Measurements from ENCODE around the gene SLC7A6. TPM values are rescaled to one million over a fixed set of nuclear protein-coding genes. Genes with fewer than 3 reads are reported as not detected.
A peak's percentile ranks its signal among the peaks of the same experiment; 100 is the strongest.

The SLC7A6 gene
- total RNA-seq, 1 donor from 2014 or later: 12.1 TPM

DNA sequence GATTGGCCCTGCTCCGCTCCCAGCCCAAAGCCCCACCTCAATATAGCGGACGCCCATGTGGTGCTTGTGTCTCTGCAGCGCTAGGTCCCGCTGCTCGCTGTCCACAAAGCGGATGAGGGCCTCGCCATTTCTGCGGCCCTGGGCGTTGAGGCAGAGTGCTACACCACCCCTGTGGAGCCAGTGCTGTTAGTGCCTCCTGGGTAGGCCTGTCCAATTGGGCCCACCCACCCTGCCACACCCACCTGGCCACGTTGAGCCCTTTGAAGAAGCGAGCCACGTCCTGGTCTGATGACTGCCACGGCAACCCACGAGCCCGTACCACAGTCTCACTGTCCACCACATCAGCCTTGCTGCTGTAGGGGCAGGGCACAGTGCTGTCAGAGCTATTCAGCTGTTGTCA is 32.0 kb upstream of the SLC7A6 start:
- H3K27me3 ChIP-seq (ENCODE audit: control insufficient read depth, insufficient read depth, low read length): no peaks in the 10 kb centered on the region
- H3K36me3 ChIP-seq (ENCODE audit: control insufficient read depth, insufficient read depth, low read length): peaks cover 4% of the 10 kb centered on the region
- H3K4me3 ChIP-seq (ENCODE audit: low read depth, low read length): no peak overlapping the region
- DNase-seq (ENCODE audit: low read depth): no peak
- TF ChIP-seq, protein P1, sequence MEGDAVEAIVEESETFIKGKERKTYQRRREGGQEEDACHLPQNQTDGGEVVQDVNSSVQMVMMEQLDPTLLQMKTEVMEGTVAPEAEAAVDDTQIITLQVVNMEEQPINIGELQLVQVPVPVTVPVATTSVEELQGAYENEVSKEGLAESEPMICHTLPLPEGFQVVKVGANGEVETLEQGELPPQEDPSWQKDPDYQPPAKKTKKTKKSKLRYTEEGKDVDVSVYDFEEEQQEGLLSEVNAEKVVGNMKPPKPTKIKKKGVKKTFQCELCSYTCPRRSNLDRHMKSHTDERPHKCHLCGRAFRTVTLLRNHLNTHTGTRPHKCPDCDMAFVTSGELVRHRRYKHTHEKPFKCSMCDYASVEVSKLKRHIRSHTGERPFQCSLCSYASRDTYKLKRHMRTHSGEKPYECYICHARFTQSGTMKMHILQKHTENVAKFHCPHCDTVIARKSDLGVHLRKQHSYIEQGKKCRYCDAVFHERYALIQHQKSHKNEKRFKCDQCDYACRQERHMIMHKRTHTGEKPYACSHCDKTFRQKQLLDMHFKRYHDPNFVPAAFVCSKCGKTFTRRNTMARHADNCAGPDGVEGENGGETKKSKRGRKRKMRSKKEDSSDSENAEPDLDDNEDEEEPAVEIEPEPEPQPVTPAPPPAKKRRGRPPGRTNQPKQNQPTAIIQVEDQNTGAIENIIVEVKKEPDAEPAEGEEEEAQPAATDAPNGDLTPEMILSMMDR (IDR thresholded peaks at IDR 0.05; ENCODE audit: insufficient read depth, low read length, poor library complexity, severe bottlenecking): no peak

DNA sequence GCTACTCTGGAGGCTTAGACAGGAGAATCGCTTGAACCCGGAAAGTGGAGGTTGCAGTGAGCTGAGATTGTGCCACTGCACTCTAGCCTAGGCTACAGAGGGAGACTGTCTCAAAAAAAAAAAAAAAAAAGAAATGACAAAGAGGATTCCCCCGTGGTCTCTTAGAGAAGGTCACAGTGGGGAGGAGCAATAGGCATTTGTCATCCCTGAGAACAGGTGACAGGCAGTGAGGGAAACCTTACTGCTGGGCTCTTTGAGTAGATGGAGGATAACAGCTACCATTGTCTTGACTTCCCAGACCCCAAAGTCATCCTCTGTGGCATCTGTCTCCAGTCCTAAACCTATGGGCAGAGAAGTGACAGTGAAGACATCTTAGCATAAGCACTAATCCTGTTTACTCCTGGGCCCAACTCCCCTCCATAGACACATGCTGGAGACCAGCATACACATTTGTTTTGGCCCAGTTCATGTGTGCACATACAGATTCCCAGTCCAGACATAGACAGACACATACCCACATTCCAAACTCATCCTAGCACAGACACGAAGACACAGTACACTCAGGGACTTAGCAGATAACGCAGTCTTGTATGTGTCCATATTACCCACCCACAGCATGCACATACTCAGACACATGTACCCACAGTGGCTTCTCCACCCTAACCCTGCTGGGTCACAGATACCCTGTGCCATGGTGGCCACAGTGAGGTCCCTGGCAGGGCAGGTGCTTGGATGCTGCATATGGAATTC is 31.1 kb upstream of the SLC7A6 start:
- Histone ChIP-seq H3K27me3 (ENCODE audit: control insufficient read depth, insufficient read depth, low read length) (no peaks in the 10 kb centered on the region), H3K36me3 (ENCODE audit: control insufficient read depth, insufficient read depth, low read length) (peaks cover 4% of the 10 kb centered on the region), H3K4me3 (ENCODE audit: low read depth, low read length) (no peak overlapping the region)
- TF ChIP-seq, protein P1 (IDR thresholded peaks at IDR 0.05; ENCODE audit: insufficient read depth, low read length, poor library complexity, severe bottlenecking): no peak
- no peak for DNase-seq (ENCODE audit: low read depth)

DNA sequence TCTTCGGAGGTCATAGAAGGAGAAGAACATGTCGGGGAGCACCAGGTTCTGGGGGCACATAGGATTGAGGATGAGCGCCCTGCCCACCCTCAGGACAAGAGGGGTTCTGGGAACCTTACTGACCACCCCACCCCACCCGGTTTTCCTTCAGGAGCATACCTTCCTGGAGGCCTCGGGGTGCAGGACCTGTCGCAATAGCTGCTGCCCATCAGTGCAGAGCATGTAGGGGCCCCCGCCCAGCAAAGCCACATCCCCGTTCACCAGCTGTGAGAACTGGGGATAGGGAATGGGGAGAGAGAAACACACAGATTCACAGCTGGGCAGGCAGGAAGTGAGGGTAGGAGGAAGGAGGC is 30.5 kb upstream of the SLC7A6 start:
- Histone ChIP-seq H3K4me3 (ENCODE audit: low read depth, low read length) (no peak overlapping the region), H3K27me3 (ENCODE audit: control insufficient read depth, insufficient read depth, low read length) (no peaks in the 10 kb centered on the region), H3K36me3 (ENCODE audit: control insufficient read depth, insufficient read depth, low read length) (peaks cover 4% of the 10 kb centered on the region)
- DNase-seq (ENCODE audit: low read depth): no peak
- TF ChIP-seq, protein P1 (IDR thresholded peaks at IDR 0.05; ENCODE audit: insufficient read depth, low read length, poor library complexity, severe bottlenecking): no peak

DNA sequence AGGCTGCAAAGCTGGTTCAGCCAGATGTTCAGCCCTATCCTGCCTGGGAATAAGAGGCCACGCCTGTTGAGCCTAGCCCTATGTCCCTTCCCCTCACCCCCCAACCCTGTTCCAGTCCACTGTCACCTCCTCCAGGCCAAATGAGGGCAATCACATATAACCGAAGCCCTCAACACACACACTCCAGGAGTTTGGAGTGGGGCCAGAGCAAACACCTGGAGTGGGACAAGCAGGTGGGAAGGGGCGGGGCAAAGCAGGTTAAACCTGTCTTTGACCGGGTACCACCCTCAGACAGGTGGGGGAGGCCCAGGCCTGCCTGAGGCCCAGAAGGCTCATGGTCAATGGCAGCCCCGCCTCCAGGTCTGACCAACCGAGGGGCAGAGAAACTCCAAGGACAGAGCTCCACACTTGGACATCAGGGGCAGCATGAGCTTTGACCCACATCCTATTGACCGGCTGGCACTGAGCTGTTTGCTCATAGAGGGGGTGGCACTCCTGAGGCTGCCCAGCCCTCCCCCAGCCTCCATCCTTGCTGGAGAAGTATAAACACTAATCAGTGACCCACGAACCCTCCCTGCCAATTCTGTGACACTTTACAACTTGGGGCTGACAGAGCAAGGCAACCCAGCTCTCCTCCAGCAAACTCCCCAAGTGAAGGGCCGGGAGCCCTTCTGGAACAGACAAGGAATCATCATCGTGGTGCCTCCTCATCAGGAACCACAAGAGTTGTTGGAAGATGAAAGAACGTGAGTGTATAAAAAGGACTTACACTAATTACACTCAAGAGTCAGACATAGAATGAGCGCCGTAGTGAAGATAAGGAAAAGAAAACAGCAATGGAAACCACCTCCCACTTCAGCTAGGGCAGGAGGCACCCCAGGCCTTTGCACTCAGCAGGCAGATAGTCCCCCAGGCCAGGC is 29.9 kb upstream of the SLC7A6 start:
- H3K4me3 ChIP-seq (ENCODE audit: low read depth, low read length): peak overlapping the region; percentile 53

DNA sequence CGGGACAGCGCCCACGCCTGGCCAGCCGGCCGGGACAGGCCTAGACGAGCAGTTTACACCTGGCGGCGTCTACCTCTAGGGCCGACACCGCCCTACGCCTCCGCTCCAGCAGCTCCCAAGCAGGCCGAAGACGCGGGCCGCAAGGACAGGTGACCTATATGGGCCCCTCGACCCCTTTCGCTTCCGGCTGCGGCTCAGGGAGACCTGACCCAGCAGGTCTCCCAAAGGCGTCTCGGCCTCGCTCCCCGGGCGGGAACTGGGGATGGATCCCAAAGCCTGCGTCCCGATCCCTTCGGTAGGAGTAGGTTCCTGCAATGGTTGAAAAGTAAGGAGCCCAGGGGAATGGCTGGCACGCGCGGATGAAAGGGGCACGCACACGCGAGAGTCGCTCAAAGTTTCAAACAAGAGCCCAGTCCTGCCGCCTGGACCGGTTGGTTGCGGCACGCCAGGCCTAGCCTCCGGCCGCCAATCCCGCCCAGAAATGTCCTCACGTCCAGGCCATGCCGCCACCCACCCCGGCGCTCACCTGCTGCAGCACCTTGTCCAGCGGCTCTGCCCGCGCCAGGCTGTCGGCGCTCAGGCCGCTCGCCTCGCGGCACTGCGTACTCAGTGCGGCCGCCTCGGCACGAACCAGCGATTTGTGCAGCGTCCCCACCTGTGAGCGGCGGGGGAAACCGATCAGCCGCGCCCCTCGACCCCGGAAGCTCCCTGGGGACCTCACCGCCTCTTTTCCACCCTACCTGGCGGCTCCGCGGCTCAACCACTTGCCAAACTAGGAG is 29.0 kb upstream of the SLC7A6 start:
- TF ChIP-seq, protein P1 (IDR thresholded peaks at IDR 0.05; ENCODE audit: insufficient read depth, low read length, poor library complexity, severe bottlenecking): peak; percentile 49
- peak overlapping the region; percentile 53 for H3K4me3 ChIP-seq (ENCODE audit: low read depth, low read length)
- no peaks in the 10 kb centered on the region for H3K36me3 ChIP-seq (ENCODE audit: control insufficient read depth, insufficient read depth, low read length)
- no peaks in the 10 kb centered on the region for H3K27me3 ChIP-seq (ENCODE audit: control insufficient read depth, insufficient read depth, low read length)
- no peak for DNase-seq (ENCODE audit: low read depth)

More for the DNA sequence above, 29.9 kb upstream of the SLC7A6 start:
- Histone ChIP-seq H3K27me3 (ENCODE audit: control insufficient read depth, insufficient read depth, low read length) (no peaks in the 10 kb centered on the region), H3K36me3 (ENCODE audit: control insufficient read depth, insufficient read depth, low read length) (peaks cover 4% of the 10 kb centered on the region)
- TF ChIP-seq, protein P1 (IDR thresholded peaks at IDR 0.05; ENCODE audit: insufficient read depth, low read length, poor library complexity, severe bottlenecking): no peak
- DNase-seq (ENCODE audit: low read depth): no peak

Measured in kidney epithelial cell (primary cell).